KOPT-K1 (cell line): Measurements from ENCODE around the gene LST1.

ENCODE experiments used
- H3K27ac ChIP-seq: fragments of 200-600 bp; sonication (generic); 2 replicates; pipeline ENCODE4 v1.5.1; 2016; ENCODE audit warnings: antibody characterized with exemption, mild to moderate bottlenecking, low read depth, low read length; ENCODE audit not compliant: poor library complexity, severe bottlenecking
- H3K36me3 ChIP-seq: fragments of 200-600 bp; sonication (generic); 2 replicates; pipeline ENCODE4 v1.5.1; 2017; ENCODE audit warnings: antibody characterized with exemption, mild to moderate bottlenecking, low read length, moderate library complexity; ENCODE audit not compliant: insufficient read depth
- H3K9me3 ChIP-seq: fragments of 200-600 bp; sonication (generic); 2 replicates; pipeline ENCODE4 v1.5.1; 2017; ENCODE audit warnings: antibody characterized with exemption, low read length, mild to moderate bottlenecking; ENCODE audit not compliant: insufficient read depth, poor library complexity, severe bottlenecking

LST1 gene

GRCh38 chr6:31557443-31558317, 28.4 kb upstream of the LST1 start:
- H3K27ac ChIP-seq = peak overlapping the region; percentile 74
- no peaks in the 10 kb centered on the region for H3K9me3 ChIP-seq
- H3K36me3 ChIP-seq = peaks cover 36% of the 10 kb centered on the region

- Histone ChIP-seq H3K9me3 (no peaks in the 10 kb centered on the region), H3K27ac (peak overlapping the region; percentile 74), H3K36me3 (peaks cover 34% of the 10 kb centered on the region)
Observed at GRCh38 chr6:31558318-31558625, 27.8 kb upstream of the LST1 start.

GRCh38 chr6:31558631-31559500, 27.2 kb upstream of the LST1 start:
- H3K36me3 ChIP-seq = peaks cover 34% of the 10 kb centered on the region
- peak overlapping the region; percentile 74 for H3K27ac ChIP-seq
- H3K9me3 ChIP-seq = no peaks in the 10 kb centered on the region

- peaks cover 28% of the 10 kb centered on the region for H3K36me3 ChIP-seq
Observed at GRCh38 chr6:31559606-31559957, 26.5 kb upstream of the LST1 start.

GRCh38 chr6:31559958-31560696, 25.9 kb upstream of the LST1 start:
- H3K27ac ChIP-seq = peak overlapping the region; percentile 74

More at GRCh38 chr6:31559606-31559957, 26.5 kb upstream of the LST1 start:
- no peaks in the 10 kb centered on the region for H3K9me3 ChIP-seq
- peak overlapping the region; percentile 74 for H3K27ac ChIP-seq

GRCh38 chr6:31560697-31561058, 25.4 kb upstream of the LST1 start:
- H3K36me3 ChIP-seq = peaks cover 24% of the 10 kb centered on the region
- peak overlapping the region; percentile 74 for H3K27ac ChIP-seq
- H3K9me3 ChIP-seq = no peaks in the 10 kb centered on the region

More at GRCh38 chr6:31559958-31560696, 25.9 kb upstream of the LST1 start:
- Histone ChIP-seq H3K36me3 (peaks cover 24% of the 10 kb centered on the region), H3K9me3 (no peaks in the 10 kb centered on the region)

- Histone ChIP-seq H3K9me3 (no peaks in the 10 kb centered on the region), H3K36me3 (no peaks in the 10 kb centered on the region), H3K27ac (peak overlapping the region; percentile 50)
Observed at GRCh38 chr6:31567531-31568370, 18.3 kb upstream of the LST1 start.

- no peaks in the 10 kb centered on the region for H3K9me3 ChIP-seq
- H3K27ac ChIP-seq = peak overlapping the region; percentile 50
Observed at GRCh38 chr6:31568537-31568961, 17.5 kb upstream of the LST1 start.

GRCh38 chr6:31569861-31570536, 16.1 kb upstream of the LST1 start:
- H3K9me3 ChIP-seq = no peaks in the 10 kb centered on the region
- H3K27ac ChIP-seq = peak overlapping the region; percentile 12
- no peaks in the 10 kb centered on the region for H3K36me3 ChIP-seq

More at GRCh38 chr6:31568537-31568961, 17.5 kb upstream of the LST1 start:
- H3K36me3 ChIP-seq = no peaks in the 10 kb centered on the region

- H3K27ac ChIP-seq = peak within 1 kb of the TSS; percentile 94
Observed at GRCh38 chr6:31572041-31572911, 13.8 kb upstream of the LST1 start, which contains the start of gene LTA. Gene LTA, plus strand, starts transcription at chr6:31572289. Its CDS starts 454 bp downstream, at chr6:31572743.

GRCh38 chr6:31573239-31574105, 12.6 kb upstream of the LST1 start:
- Histone ChIP-seq H3K27ac (peak overlapping the region; percentile 94), H3K36me3 (peaks cover 21% of the 10 kb centered on the region; the same call in 1 of the 2 replicates), H3K9me3 (no peaks in the 10 kb centered on the region)

More at GRCh38 chr6:31572041-31572911, 13.8 kb upstream of the LST1 start, which contains the start of gene LTA:
- Histone ChIP-seq H3K36me3 (peaks cover 9% of the 10 kb centered on the region; the same call in 1 of the 2 replicates), H3K9me3 (no peaks in the 10 kb centered on the region)
